OCI-M2 (cell line): ENCODE data around the gene PGM1.

ENCODE experiments used
- DNase-seq: peaks from one replicate; lab custom pipeline; 2025; ENCODE audit not compliant: unreplicated experiment; lab: John Stamatoyannopoulos, UW

PGM1 gene

GRCh38 chr1:63693944-63694571 is 100.8 kb downstream of the PGM1 start:
- no peak for DNase-seq

- no peak for DNase-seq
Measured at GRCh38 chr1:63698001-63698838, 105.0 kb downstream of the PGM1 start.

- DNase-seq, result no peak
Measured at GRCh38 chr1:63701187-63701586, 108.0 kb downstream of the PGM1 start.

GRCh38 chr1:63703701-63704107 is 110.5 kb downstream of the PGM1 start:
- DNase-seq, result no peak

- no peak for DNase-seq
Measured at GRCh38 chr1:63704443-63704842, 111.2 kb downstream of the PGM1 start.

- no peak for DNase-seq
Measured at GRCh38 chr1:63705078-63705477, 111.9 kb downstream of the PGM1 start.

GRCh38 chr1:63709267-63709828 is 116.1 kb downstream of the PGM1 start:
- DNase-seq, result no peak
